SK-N-MC (cell line): ENCODE measurements around the gene UQCC2.

Experiments
- DNase-seq: peaks from one replicate; pipeline ENCODE4 v3.0.0-alpha.2; 2011; ENCODE audit warnings: low read depth, low spot score
- H3K27ac ChIP-seq: fragments of 200-600 bp; sonication (generic); 2 replicates; pipeline ENCODE4 v1.5.1; 2016; ENCODE audit warnings: mixed run types
- H3K36me3 ChIP-seq: fragments of 200-600 bp; sonication (generic); 2 replicates; pipeline ENCODE4 v1.6.1; 2017; ENCODE audit warnings: antibody characterized with exemption, low read length, mixed read lengths; ENCODE audit not compliant: insufficient read depth
- H3K4me3 ChIP-seq: fragments of 200-600 bp; sonication (generic); 2 replicates; pipeline ENCODE4 v1.5.1; 2016
- H3K9ac ChIP-seq: fragments of 200-600 bp; sonication (generic); 2 replicates; pipeline ENCODE4 v1.8.0; 2017; ENCODE audit warnings: mixed run types, mixed read lengths; ENCODE audit not compliant: insufficient read length
- H3K9me3 ChIP-seq: fragments of 200-600 bp; sonication (generic); 2 replicates; pipeline ENCODE4 v1.6.1; 2017; ENCODE audit warnings: low read depth, mild to moderate bottlenecking, antibody characterized with exemption, low read length, moderate library complexity, mixed read lengths
- EZH2 ChIP-seq: fragments of 200-600 bp; sonication (generic); IDR thresholded peaks from one replicate; pipeline ENCODE4 v1.6.1; 2017; ENCODE audit warnings: antibody characterized with exemption
- FOXP2 ChIP-seq: optimal IDR thresholded peaks from 2 replicates; pipeline ENCODE3; 2011; ENCODE audit warnings: mild to moderate bottlenecking, moderate library complexity; ENCODE audit not compliant: insufficient read depth; ENCODE audit errors: extremely low read length, control extremely low read depth
- POLR2AphosphoS5 ChIP-seq: IDR thresholded peaks from 2 replicates; pipeline ENCODE4 v1.6.1; 2012; ENCODE audit warnings: mild to moderate bottlenecking, low read depth, low read length, borderline replicate concordance

Gene UQCC2

GRCh38 chr6:33724102-33725023 is 12.9 kb upstream of the UQCC2 start:
- Histone ChIP-seq H3K27ac (no peak overlapping the region), H3K9ac (no peak overlapping the region), H3K36me3 (no peaks in the 10 kb centered on the region), H3K4me3 (no peak overlapping the region), H3K9me3 (no peaks in the 10 kb centered on the region)
- no peak for TF ChIP-seq FOXP2
- no peak for TF ChIP-seq EZH2
- no peak for TF ChIP-seq POLR2AphosphoS5
- no peak for DNase-seq

- TF ChIP-seq FOXP2 (no peak), POLR2AphosphoS5 (no peak), EZH2 (no peak)
- Histone ChIP-seq H3K27ac (no peak overlapping the region), H3K36me3 (no peaks in the 10 kb centered on the region), H3K4me3 (no peak overlapping the region), H3K9ac (no peak overlapping the region), H3K9me3 (no peaks in the 10 kb centered on the region)
- no peak for DNase-seq
Measured at GRCh38 chr6:33723371-33724085, 12.0 kb upstream of the UQCC2 start.

GRCh38 chr6:33722103-33722623 is 10.7 kb upstream of the UQCC2 start:
- H3K27ac ChIP-seq, result no peak overlapping the region
- no peak overlapping the region for H3K4me3 ChIP-seq
- H3K9ac ChIP-seq, result no peak overlapping the region
- no peak for TF ChIP-seq FOXP2
- TF ChIP-seq EZH2, result no peak
- no peak for TF ChIP-seq POLR2AphosphoS5
- no peak for DNase-seq
- H3K9me3 ChIP-seq, result no peaks in the 10 kb centered on the region
- H3K36me3 ChIP-seq, result no peaks in the 10 kb centered on the region

DNA sequence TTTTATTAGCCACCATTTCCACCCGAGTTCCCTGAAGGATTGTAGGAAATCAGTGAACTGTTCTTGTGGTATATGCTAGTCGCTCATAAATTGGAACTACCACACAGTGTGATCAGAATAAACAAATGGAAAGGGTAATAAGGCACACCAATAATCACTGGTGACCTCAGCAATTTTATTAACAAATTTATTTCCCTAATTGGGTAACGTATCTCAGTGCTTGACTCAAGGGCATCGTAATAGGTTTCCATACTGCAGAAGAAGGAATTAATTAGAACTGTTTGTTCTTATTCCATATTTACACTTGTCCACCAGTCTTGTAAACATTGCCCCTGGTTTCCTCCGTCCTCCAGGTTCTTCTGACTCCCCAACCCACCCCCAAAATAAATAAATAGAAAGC is 10.0 kb upstream of the UQCC2 start:
- H3K9me3 ChIP-seq, result no peaks in the 10 kb centered on the region
- H3K36me3 ChIP-seq, result no peaks in the 10 kb centered on the region
- TF ChIP-seq EZH2 (no peak), FOXP2 (no peak), POLR2AphosphoS5 (no peak)
- H3K9ac ChIP-seq, result no peak overlapping the region
- no peak for DNase-seq
- no peak overlapping the region for H3K4me3 ChIP-seq
- no peak overlapping the region for H3K27ac ChIP-seq

GRCh38 chr6:33720998-33721397 is 9.5 kb upstream of the UQCC2 start:
- no peak for DNase-seq
- TF ChIP-seq POLR2AphosphoS5 (no peak), FOXP2 (no peak), EZH2 (no peak)
- no peaks in the 10 kb centered on the region for H3K36me3 ChIP-seq
- H3K4me3 ChIP-seq, result no peak overlapping the region
- H3K9me3 ChIP-seq, result no peaks in the 10 kb centered on the region
- no peak overlapping the region for H3K9ac ChIP-seq
- H3K27ac ChIP-seq, result no peak overlapping the region

DNA sequence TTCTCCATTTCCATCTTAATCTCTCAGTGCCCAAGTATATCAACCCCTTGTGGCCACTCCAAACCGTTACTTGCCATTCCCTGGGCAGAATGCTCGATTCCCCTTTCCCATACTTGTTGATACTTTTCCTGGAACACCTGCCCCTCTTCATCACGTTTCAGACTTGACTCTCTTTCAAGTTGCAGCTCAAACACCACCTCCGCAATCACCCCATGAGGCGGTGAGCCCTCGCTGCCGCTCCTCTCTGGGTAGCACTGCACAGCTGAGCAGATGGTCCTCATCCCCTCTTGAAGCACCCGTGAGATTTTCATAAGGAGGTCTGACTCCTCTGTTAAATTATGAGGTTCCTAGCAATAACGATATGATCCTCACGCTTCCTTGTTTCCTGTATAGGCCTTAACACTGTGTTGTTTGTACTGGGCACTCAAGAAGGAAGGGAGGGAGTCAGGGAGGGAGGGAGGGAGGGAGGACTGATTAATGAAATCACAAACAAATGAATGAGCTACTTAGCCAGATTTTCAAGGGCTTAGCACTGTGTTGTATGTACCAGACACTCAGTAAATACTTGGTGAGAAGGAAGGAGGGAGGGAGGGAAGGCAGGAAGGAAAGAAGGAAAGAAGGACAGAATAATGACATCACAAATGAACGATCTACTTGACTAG is 8.0 kb upstream of the UQCC2 start:
- H3K4me3 ChIP-seq, result no peak overlapping the region
- DNase-seq, result no peak
- no peak overlapping the region for H3K27ac ChIP-seq
- TF ChIP-seq POLR2AphosphoS5 (no peak), EZH2 (no peak), FOXP2 (no peak)
- H3K9ac ChIP-seq, result no peak overlapping the region
- no peaks in the 10 kb centered on the region for H3K9me3 ChIP-seq
- H3K36me3 ChIP-seq, result no peaks in the 10 kb centered on the region

DNA sequence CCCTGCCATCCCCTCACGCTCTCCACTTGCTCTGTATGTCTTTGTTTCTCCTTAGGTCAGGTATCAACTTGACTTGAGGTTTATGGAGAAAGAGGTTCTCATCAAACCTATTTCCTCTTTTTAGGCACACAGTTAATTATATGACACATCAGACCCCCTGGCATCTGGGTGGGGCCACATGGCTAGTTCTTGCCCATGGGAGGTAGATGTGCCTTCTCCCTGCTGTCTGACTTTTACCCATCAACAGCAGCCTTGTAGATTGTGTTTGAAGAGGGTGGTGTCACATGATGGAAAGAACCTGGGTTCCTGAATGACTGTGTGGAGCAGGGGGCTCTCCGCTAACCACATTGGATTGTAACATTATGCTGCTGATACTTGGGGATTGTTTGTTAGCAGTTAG is 7.2 kb upstream of the UQCC2 start:
- TF ChIP-seq FOXP2, result no peak
- no peak for TF ChIP-seq EZH2
- no peak for TF ChIP-seq POLR2AphosphoS5
- Histone ChIP-seq H3K9ac (no peak overlapping the region), H3K36me3 (no peaks in the 10 kb centered on the region), H3K4me3 (no peak overlapping the region), H3K9me3 (no peaks in the 10 kb centered on the region), H3K27ac (no peak overlapping the region)
- no peak for DNase-seq
